ENCODE data around the gene UMAD1. TPM values are rescaled to one million over a fixed set of nuclear protein-coding genes. Genes with fewer than 3 reads are reported as not detected.

The UMAD1 gene
- total RNA-seq, 1 donor from 2014 or later, result 6.9 TPM

DNA sequence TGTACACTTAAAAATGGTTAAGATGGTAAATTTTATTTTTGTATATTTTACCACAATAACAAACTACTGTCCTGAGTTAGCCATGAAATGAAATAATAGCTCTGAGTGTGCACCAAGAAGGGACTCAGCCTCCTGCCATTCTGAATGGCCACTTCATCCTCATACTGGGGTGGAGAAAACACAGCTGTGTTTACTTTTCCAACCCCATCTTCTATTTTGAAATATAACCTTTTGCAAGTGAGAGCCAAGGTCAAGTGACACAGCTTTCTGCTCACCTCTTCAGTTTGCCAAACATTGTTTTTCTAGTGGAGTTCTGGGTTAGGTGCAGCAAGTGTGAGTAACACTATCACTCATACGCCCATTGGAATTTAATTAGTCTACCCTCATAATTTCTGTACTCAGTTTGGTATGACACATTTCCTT lies 220.7 kb downstream of the UMAD1 start:
- Histone ChIP-seq H3K4me3 (no peak overlapping the region), H3K9me3 (no peaks in the 10 kb centered on the region), H3K27me3 (no peaks in the 10 kb centered on the region), H3K36me3 (no peaks in the 10 kb centered on the region), H3K4me1 (no peaks in the 10 kb centered on the region), H3K27ac (no peak overlapping the region)
- TF ChIP-seq POLR2A (IDR thresholded peaks at IDR 0.05), result no peak
- TF ChIP-seq POLR2AphosphoS5 (IDR thresholded peaks at IDR 0.05; ENCODE audit: insufficient read depth in 1 of 2, low read depth in 1 of 2), result no peak
- no peak for TF ChIP-seq CTCF (IDR thresholded peaks at IDR 0.05)
- intact Hi-C loops (cut with DNase I), result no loop called here
- no peak for DNase-seq (ENCODE audit: extremely low spot score in 2 of 2)

GRCh38 chr7:7862393-7862792 lies 221.8 kb downstream of the UMAD1 start:
- no peak for DNase-seq (ENCODE audit: extremely low spot score in 2 of 2)
- no peaks in the 10 kb centered on the region for H3K36me3 ChIP-seq
- no peak overlapping the region for H3K27ac ChIP-seq
- no peak overlapping the region for H3K4me3 ChIP-seq
- H3K27me3 ChIP-seq, result no peaks in the 10 kb centered on the region
- intact Hi-C loops (cut with DNase I), result no loop called here
- TF ChIP-seq POLR2A (IDR thresholded peaks at IDR 0.05) (no peak), POLR2AphosphoS5 (IDR thresholded peaks at IDR 0.05; ENCODE audit: insufficient read depth in 1 of 2, low read depth in 1 of 2) (no peak), CTCF (IDR thresholded peaks at IDR 0.05) (no peak)
- H3K4me1 ChIP-seq, result no peaks in the 10 kb centered on the region
- H3K9me3 ChIP-seq, result no peaks in the 10 kb centered on the region

DNA sequence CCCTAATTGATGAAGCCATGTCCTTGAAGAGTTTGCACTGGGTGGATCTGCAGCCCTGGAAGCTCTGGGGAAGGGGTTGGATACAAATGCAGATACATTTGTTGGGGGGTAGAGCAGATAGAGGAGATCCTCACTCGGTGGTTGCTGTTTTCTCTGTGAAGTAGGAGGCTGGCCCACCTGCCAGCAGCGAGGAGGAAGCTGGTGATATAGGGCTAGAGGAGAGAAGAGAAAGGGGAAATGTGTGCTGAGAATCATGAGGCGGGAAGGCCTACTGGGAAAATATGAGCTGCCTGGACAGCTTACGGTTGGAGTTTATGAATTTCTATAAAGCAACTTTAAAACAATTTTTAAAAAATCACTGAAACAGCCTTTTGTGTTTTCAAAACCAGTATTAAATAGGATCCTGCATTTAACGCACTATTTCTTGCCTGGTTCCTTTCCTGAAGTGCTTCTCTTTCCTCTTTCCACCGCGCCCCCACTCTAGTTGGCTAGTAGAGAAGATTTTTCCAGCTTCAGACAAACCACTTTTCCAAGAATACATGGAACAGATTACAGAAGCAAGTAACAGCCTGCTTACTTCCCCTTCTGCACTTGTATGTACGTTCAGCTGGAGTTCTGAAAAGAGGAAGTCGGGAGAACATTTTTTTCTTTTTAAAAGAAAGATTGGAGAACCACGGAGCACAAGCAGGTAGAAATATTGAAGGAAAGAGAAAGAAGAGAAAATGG lies 227.5 kb downstream of the UMAD1 start:
- intact Hi-C loops (cut with DNase I), result no loop called here
- no peaks in the 10 kb centered on the region for H3K36me3 ChIP-seq
- H3K9me3 ChIP-seq, result no peaks in the 10 kb centered on the region
- H3K4me1 ChIP-seq, result peaks cover 6% of the 10 kb centered on the region
- DNase-seq (ENCODE audit: extremely low spot score in 2 of 2), result no peak
- H3K4me3 ChIP-seq, result no peak overlapping the region
- no peak overlapping the region for H3K27ac ChIP-seq
- no peaks in the 10 kb centered on the region for H3K27me3 ChIP-seq
- TF ChIP-seq CTCF (IDR thresholded peaks at IDR 0.05) (no peak), POLR2AphosphoS5 (IDR thresholded peaks at IDR 0.05; ENCODE audit: insufficient read depth in 1 of 2, low read depth in 1 of 2) (no peak), POLR2A (IDR thresholded peaks at IDR 0.05) (no peak)

GRCh38 chr7:7868572-7868899 lies 228.0 kb downstream of the UMAD1 start:
- TF ChIP-seq POLR2AphosphoS5 (IDR thresholded peaks at IDR 0.05; ENCODE audit: insufficient read depth in 1 of 2, low read depth in 1 of 2), result no peak
- no peak for TF ChIP-seq CTCF (IDR thresholded peaks at IDR 0.05)
- TF ChIP-seq POLR2A (IDR thresholded peaks at IDR 0.05), result no peak
- Histone ChIP-seq H3K4me1 (peaks cover 6% of the 10 kb centered on the region), H3K27me3 (no peaks in the 10 kb centered on the region), H3K27ac (no peak overlapping the region), H3K36me3 (no peaks in the 10 kb centered on the region), H3K9me3 (no peaks in the 10 kb centered on the region), H3K4me3 (no peak overlapping the region)
- intact Hi-C loops (cut with DNase I), result no loop called here
- no peak for DNase-seq (ENCODE audit: extremely low spot score in 2 of 2)

DNA sequence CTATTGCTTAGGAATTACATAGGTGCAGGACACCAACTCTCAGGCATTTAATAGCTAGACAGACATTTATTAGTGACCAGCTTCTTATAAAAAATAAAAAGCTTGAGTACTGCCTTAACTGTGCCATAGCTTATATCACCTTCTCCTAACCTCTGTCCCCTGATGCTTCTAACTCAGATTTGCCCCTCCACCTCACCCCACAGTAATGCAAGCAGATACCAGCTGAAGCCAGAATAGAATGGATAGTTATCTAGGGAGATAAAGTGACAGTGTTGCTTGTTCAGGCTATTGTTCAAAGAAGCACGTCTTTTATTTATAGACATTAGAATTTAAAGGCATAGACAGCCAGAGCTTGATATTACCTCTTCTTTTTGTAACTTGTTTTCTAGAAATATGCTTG lies 228.5 kb downstream of the UMAD1 start:
- Histone ChIP-seq H3K27me3 (no peaks in the 10 kb centered on the region), H3K27ac (no peak overlapping the region), H3K4me3 (no peak overlapping the region), H3K36me3 (no peaks in the 10 kb centered on the region), H3K9me3 (no peaks in the 10 kb centered on the region), H3K4me1 (peaks cover 6% of the 10 kb centered on the region)
- intact Hi-C loops (cut with DNase I), result no loop called here
- DNase-seq (ENCODE audit: extremely low spot score in 2 of 2), result no peak
- TF ChIP-seq POLR2AphosphoS5 (IDR thresholded peaks at IDR 0.05; ENCODE audit: insufficient read depth in 1 of 2, low read depth in 1 of 2) (no peak), CTCF (IDR thresholded peaks at IDR 0.05) (no peak), POLR2A (IDR thresholded peaks at IDR 0.05) (no peak)

Measured in vagina (tissue), 2 donors.